MG63 (cell line): ENCODE measurements around the gene CNST. TPM values are rescaled to one million over a fixed set of nuclear protein-coding genes. Genes with fewer than 3 reads are reported as not detected.

Experiments
- DNase-seq: peaks from one replicate; pipeline ENCODE4 v3.0.0-alpha.2; 2020
- H3K27me3 ChIP-seq: fragments of 250-450 bp; sonication (Bioruptor Pico); 2 replicates; pipeline ENCODE4 v1.5.1; 2020; ENCODE audit warnings: mild to moderate bottlenecking, moderate library complexity
- H3K36me3 ChIP-seq: fragments of 250-450 bp; sonication (Bioruptor Pico); 2 replicates; pipeline ENCODE4 v1.5.1; 2020; ENCODE audit warnings: mild to moderate bottlenecking, moderate library complexity
- H3K4me3 ChIP-seq: fragments of 250-450 bp; sonication (Bioruptor Pico); 2 replicates; pipeline ENCODE4 v1.5.1; 2020; ENCODE audit warnings: mild to moderate bottlenecking, moderate library complexity
- H3K9me3 ChIP-seq: fragments of 250-450 bp; sonication (Bioruptor Pico); 2 replicates; pipeline ENCODE4 v1.5.1; 2020; ENCODE audit warnings: mild to moderate bottlenecking, moderate library complexity
- total RNA-seq: library from RNA; depleted of rRNA; stranded (reverse); fragments of >200 nt; shearing (Covaris generic); gene quantifications from 2 replicates; pipeline ENCODE4 v1.2.3, GENCODE V29; 2014; ENCODE audit warnings: low replicate concordance; rRNA removed

Gene CNST, protein sequence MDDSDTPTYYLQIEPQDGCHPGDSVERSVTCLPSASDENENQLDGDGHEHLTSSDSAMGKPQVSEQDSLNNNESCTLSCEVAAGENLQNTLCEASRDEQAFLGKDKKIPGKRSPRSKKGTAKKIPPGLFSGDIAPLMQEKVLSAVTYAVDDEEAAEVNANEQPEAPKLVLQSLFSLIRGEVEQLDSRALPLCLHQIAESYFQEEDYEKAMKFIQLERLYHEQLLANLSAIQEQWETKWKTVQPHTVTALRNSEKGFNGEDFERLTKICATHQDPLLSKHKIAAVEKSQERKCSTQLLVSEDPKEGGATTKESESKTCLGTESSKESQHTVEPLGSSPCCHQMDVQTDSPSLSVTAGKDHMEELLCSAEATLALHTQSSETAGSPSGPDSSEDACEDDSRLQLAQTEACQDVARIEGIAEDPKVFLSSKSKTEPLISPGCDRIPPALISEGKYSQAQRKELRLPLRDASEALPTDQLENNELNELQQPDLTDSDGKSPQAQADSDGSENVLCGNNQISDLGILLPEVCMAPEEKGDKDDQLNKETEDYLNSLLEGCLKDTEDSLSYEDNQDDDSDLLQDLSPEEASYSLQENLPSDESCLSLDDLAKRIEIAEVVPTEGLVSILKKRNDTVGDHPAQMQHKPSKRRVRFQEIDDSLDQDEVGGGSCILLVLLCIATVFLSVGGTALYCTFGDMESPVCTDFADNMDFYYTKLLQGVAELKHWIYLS
- total RNA-seq: 10.5 and 11.2 TPM in 2 replicates

DNA sequence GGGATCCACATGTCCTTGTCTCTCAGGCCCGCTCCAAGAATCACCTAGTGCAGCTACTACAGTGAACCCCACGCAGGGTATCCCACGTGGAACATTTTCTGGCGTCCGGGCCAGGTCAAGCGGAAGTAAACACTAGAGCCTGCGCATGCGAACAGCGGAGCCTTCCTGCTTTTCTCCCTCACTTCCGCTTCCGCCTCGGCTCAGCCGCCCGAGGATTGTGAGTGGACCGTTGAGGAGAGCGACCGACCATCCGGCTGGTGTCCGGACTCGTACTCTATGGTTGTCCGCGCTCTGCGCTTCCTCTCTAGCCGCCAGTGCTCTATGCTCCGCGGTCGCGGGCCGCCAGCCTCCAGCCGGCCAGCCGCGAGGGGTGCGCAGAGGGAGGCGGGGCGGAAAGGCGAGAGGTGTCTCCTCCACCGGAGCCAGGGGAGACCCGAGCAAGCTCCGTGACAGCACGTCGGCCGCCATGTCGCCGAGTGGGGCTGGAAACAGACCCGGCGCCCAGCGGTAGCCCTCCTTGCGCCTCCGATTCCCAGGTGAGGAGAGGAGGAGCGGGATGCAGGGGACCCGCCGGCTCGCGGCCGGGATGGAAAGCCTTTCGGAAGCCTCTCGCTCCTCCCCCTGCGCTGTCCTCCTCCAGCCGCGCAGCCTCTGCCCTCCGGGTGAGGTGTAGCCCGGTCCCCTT lies at the start of gene CNST, which contains the start of gene TFB2M:
TSS of gene CNST (plus strand) at position 329 of the 685 bp plus-strand sequence. CDS start 25,107 bp downstream, outside the sequence.
TSS of gene TFB2M (minus strand) at position 134 of the 685 bp plus-strand sequence. CDS start at position 11, 123 bp downstream.
- peak; percentile 100 for DNase-seq
- H3K9me3 ChIP-seq: no peaks in the 10 kb centered on the region
- H3K4me3 ChIP-seq: peak within 1 kb of the TSS; percentile 90
- peaks cover 23% of the 10 kb centered on the region for H3K36me3 ChIP-seq
- no peaks in the 10 kb centered on the region for H3K27me3 ChIP-seq

DNA sequence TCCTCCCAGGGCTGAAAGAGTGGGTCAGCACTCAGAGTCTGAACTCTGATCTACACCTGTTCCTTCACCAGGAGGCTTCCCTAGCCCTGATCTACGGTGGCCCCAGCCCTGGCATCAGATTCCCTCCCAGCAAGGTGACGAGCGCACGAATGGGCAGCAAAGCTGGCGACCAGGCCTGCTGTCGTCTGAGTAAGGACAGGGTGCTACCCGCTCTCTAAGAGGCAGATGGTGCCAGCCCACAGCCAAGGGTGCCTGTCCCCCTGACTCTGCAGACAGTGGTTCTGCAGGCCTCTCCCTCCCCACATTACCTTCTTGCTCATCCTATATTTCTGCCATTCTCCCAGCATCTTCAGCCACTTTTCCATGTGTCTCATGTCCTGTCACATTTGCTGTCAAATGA lies 48.9 kb upstream of the CNST start:
- Histone ChIP-seq H3K9me3 (peaks cover 23% of the 10 kb centered on the region), H3K4me3 (no peak overlapping the region)
- no peak for DNase-seq

DNA sequence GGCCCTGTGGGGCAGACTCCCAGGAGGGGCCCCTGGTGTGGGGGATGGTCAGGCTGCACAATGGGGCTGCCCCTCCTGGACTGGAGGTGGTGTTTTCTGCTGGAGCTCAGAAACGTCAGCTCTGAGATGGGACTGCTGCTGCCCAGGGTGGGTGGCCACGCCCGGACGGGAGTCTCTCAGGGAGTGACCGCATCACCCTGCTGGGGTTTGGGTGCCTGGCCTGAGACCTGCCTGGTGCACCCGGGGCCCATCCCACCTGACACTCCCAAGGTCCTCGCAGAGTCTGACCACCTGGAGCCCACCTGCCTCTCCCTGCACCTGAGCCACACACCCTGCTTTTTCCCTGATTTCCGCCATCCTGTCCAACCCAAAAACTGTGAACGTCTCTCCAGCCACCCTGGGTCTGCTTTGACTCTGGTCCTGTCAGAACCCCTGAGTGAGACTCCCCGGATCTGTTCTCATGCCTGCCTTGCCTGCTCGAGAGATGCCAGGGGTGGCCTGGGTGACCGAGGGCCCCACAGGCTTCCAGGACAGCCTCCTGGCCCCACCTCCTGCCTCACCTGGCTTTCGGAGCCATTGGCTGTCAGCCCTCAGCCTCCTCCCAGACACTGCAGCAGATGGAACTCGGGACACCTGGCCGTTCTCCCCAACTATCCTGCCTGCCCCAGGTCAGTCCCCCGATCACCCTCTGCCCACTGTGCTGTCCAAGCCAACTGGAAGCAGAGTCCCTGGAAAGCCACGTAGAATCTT lies 47.6 kb upstream of the CNST start:
- Histone ChIP-seq H3K27me3 (no peaks in the 10 kb centered on the region), H3K9me3 (peaks cover 23% of the 10 kb centered on the region), H3K36me3 (no peaks in the 10 kb centered on the region), H3K4me3 (no peak overlapping the region)
- DNase-seq: no peak

More for the DNA sequence above, 48.9 kb upstream of the CNST start:
- Histone ChIP-seq H3K36me3 (no peaks in the 10 kb centered on the region), H3K27me3 (no peaks in the 10 kb centered on the region)

DNA sequence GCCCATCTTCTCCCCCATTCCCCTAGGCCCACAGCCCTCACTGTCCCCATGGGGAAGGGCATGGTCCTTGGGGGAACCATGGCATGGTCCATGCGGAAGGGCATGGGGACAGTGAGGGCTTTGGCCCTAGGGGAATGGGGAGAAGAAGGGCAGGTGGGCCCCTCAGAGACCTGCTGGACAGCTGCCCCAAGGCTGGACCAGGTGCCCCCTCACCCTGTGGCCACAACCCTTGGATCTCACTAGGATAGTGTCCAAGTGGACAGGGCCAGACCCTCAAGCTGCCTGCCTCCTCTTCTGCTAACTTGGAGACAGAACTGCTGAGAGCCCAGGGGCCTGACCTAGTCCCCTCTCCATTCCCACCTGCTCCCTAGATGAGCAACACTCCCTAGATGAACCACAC lies 46.7 kb upstream of the CNST start:
- no peak overlapping the region for H3K4me3 ChIP-seq
- H3K36me3 ChIP-seq: no peaks in the 10 kb centered on the region
- no peak for DNase-seq
- peaks cover 19% of the 10 kb centered on the region for H3K9me3 ChIP-seq
- no peaks in the 10 kb centered on the region for H3K27me3 ChIP-seq

DNA sequence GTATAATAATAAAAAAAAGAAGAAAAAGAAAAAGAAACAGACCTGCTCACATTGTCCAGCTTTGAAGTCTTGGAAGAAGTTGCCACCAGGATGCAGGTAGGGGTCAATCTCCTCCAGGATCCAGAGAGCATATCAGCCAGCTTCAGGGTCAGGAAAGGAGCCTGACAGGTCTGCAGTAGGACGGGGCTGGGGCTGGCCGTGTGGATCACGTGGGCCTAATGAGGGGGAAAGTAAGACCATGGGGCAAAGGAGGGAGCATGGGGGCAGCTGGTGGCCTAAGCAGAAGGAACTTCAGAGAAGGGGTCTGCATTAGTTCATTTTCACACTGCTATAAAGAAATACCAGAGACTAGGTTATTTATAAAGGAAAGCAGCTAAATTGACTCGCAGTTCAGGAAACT lies 39.9 kb upstream of the CNST start:
- H3K36me3 ChIP-seq: no peaks in the 10 kb centered on the region
- no peak overlapping the region for H3K4me3 ChIP-seq
- peaks cover 7% of the 10 kb centered on the region for H3K9me3 ChIP-seq
- no peak for DNase-seq
- no peaks in the 10 kb centered on the region for H3K27me3 ChIP-seq

DNA sequence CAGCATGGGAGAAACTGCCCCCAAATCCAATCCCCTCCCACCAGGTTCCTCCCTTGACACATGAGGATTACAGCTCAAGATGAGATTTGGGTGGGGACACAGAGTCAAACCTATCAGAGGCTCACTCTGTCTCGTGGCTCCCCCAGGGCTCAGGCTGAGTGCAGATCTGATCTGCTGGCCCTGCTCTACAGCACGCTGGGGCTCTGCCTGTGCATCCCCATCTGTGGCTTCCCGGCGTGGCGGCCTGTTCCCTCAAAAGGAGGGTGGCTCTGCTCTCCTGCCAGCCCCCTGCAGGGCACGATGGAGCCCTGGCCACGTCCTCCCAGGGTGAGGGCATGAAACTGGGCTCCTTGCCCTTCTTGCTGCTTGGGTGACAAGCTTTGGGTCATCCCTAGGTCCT lies 39.3 kb upstream of the CNST start:
- no peak overlapping the region for H3K4me3 ChIP-seq
- peaks cover 7% of the 10 kb centered on the region for H3K9me3 ChIP-seq
- no peaks in the 10 kb centered on the region for H3K27me3 ChIP-seq
- DNase-seq: no peak
- H3K36me3 ChIP-seq: no peaks in the 10 kb centered on the region

DNA sequence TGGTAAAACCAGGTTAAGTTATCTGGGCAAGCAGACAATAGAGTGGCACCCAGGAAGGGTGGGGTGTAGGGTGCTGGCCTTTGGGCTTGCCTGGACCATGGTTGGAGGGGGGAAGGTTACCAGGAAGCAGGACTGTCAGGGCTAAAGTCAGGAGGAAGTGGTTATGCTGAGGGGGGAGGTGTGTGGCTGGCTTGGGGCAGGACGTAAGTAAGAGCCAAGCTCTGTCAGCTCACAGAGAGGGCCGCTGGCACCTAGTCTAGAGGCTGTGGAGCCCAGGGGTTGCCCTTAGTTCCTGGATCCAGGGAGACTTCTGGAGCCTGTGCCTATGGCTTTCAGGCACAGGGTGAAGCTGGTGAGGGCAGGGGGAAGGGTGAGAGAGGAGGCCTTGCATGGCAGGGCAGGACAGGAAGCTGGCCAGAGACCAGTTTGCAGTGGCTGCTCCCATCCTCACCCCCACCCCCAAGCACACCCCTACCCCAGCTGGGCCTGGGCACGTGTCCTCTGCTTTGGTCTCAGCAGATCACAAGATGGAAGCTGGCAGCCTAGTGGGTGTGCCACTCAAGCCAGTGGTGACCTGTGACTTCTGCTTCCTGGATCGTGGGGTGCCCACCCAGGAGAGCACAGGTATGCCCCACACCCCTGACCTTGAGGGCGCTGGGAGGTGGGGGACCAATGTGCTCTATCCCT lies 38.7 kb upstream of the CNST start:
- DNase-seq: no peak
- Histone ChIP-seq H3K4me3 (no peak overlapping the region), H3K36me3 (no peaks in the 10 kb centered on the region), H3K27me3 (no peaks in the 10 kb centered on the region), H3K9me3 (peaks cover 7% of the 10 kb centered on the region)

DNA sequence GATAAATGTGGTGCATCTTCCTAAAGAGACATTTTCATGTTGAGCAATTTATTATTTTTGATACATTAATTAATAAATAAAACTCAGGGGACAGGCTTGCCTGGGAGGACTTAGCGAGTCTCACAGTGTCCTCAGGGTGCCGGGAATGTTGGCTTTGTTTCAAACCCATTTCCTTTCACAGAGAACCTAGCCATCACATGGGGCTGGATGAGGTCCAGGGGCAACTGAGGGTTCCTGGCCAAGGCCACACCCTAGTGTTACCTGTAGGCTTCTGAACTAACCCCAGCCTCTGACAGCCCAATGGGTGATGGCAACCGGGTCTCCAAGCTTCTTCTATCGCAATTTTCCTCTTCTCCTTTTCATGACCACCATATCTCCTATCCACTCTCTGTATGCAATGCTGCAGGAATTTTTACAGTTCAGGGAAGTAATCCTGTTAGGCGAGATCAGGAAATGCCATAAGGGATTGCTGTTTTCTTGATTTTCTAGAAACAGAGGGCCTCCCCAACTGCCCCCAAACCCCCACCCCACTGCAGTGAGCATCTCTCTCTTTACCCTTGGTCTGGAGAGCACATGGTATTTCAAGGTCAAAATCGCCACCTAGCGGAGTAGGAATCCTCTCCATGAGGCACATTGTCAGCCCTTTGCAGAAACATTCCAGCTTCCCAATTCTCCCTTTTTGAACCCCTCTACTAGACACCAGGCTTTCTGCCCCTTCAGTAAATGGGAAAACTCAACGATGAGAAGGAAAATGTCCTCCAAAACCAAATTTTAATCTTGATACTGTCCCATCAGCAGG lies 37.1 kb upstream of the CNST start:
- Histone ChIP-seq H3K4me3 (no peak overlapping the region), H3K36me3 (no peaks in the 10 kb centered on the region), H3K9me3 (peaks cover 7% of the 10 kb centered on the region), H3K27me3 (no peaks in the 10 kb centered on the region)
- DNase-seq: no peak

DNA sequence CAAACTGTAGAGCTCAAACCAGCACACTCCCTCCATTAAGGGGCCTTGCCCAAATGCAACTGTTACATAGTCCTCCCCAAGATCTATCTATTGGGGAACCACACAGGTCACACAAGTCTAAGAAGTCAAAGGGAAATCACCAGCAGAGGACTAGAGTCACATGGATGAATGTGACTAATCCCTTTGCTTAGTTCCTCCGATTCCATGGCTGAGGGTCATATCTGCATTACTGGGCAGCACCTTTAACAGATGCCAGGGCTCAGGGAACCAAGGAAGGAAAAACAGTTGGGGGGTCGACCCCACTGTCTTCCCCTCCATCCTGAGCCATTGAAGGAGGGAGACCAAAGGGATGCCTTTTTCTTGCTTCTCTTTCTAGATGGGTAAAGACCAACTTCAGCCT lies 35.8 kb upstream of the CNST start:
- no peaks in the 10 kb centered on the region for H3K36me3 ChIP-seq
- no peak overlapping the region for H3K4me3 ChIP-seq
- H3K9me3 ChIP-seq: peaks cover 7% of the 10 kb centered on the region
- DNase-seq: no peak
- no peaks in the 10 kb centered on the region for H3K27me3 ChIP-seq

DNA sequence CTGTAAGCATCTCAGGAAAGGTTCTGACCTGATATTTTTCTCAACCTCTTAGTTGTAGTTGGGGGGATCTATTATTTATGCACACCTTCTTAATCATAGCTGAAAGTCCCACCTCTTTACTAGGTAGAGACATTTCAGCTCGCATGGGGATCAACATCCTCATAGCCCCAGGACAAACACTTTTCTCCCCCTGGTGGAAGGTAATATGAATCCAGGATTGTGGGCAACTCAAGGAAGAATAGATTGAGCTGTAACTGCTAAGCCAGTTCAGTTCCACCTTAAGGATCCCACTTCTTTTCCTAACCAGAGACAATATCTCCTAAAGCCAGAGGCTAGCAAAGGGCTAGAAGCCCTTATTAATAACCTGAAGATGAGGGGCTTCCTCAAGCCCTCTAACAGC lies 33.7 kb upstream of the CNST start:
- Histone ChIP-seq H3K36me3 (no peaks in the 10 kb centered on the region), H3K4me3 (no peak overlapping the region), H3K9me3 (peaks cover 7% of the 10 kb centered on the region), H3K27me3 (no peaks in the 10 kb centered on the region)
- DNase-seq: no peak

DNA sequence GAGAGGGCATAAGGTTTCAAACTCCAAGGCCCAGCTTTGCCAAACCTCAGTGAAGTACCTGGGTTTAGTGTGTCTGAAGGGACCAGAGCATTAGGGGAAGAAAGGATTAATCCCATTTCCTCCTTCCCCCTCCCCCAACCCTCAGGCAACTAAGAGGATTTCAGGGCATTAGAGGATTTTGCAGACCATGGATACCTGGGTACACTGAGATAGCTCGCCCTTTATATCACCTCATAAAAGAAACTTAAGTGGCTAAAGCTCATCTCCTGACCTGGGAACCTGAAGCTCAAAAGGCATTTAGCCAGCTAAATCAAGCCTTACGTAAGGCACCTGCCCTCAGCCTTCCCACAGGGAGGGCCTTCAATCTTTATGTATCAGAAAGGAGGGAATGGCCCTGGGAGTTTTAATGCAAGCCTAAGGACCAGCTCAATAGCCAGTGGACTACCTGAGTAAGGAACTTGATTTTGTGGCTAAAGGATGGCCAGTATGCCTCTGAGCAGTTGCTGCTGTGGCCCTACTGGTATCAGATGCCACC lies 32.8 kb upstream of the CNST start:
- Histone ChIP-seq H3K36me3 (no peaks in the 10 kb centered on the region), H3K9me3 (peaks cover 7% of the 10 kb centered on the region), H3K27me3 (no peaks in the 10 kb centered on the region), H3K4me3 (no peak overlapping the region)
- no peak for DNase-seq

DNA sequence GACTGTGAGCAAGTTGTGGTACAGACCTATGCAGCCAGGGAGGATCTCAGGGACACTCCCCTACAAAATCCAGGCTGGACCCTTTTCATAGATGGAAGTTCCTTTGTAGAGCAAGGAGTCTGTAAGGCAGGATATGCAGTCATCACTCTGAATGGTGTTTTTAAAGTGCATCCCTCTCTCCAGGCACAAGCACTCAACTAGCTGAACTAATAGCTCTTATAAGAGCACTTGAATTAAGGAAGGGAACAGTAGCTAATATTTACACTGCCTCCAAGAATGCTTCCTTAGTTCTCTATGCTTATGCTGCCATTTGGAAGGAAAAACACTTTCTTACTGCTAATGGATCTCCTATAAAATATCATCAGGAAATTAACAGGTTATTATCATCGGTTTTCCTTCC lies 32.1 kb upstream of the CNST start:
- DNase-seq: no peak
- Histone ChIP-seq H3K4me3 (no peak overlapping the region), H3K9me3 (peaks cover 7% of the 10 kb centered on the region), H3K27me3 (no peaks in the 10 kb centered on the region), H3K36me3 (no peaks in the 10 kb centered on the region)

DNA sequence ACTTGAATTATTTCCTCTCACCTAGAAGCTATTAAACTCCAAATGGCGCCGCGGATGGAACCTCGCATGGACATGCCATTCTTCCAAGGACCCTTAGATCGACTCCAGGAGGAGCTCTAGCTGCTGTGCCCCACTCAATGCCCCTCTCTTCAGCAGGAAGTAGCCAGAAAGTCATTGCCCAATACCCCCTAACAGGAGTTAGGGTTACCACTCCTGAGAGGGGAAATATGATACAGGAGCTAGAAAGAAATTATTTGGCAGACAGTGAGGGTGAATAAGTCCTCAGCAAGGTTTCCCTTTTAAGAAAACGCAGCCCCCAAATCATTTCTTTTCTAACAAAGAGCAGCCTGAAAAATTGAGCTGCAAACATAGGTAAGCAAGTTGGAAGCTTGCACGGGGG lies 28.8 kb upstream of the CNST start:
- no peak for DNase-seq
- Histone ChIP-seq H3K27me3 (no peaks in the 10 kb centered on the region), H3K9me3 (no peaks in the 10 kb centered on the region), H3K4me3 (no peak overlapping the region), H3K36me3 (peaks cover 17% of the 10 kb centered on the region)

DNA sequence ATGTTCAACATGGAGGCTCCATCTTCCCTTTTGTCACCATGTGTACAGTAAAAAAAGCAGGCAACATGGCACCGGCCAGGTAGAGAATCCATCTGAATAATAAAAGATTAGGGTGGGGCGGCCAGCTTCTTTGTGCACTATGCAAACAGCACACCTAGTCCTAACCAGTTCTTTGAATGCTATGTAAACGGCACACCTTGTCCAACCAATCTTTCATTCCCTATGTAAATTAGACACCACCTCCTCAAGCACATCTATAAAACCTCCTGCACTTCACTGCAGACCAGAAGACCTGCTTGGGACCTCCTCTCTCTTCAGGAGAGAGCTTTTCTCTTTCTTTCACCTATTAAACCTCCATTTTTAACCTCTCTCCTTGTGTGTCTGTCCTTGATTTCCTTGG lies 28.4 kb upstream of the CNST start:
- Histone ChIP-seq H3K36me3 (peaks cover 17% of the 10 kb centered on the region), H3K27me3 (no peaks in the 10 kb centered on the region), H3K4me3 (no peak overlapping the region), H3K9me3 (no peaks in the 10 kb centered on the region)
- no peak for DNase-seq
